ENCODE data around the gene STK4.
A peak's percentile ranks its signal among the peaks of the same experiment; 100 is the strongest.
"Not testable (repeated sequence)": the region's sequence is repeated elsewhere in the genome, so short reads cannot be mapped to it uniquely, and the experiment has no call there.

The STK4 gene

DNA sequence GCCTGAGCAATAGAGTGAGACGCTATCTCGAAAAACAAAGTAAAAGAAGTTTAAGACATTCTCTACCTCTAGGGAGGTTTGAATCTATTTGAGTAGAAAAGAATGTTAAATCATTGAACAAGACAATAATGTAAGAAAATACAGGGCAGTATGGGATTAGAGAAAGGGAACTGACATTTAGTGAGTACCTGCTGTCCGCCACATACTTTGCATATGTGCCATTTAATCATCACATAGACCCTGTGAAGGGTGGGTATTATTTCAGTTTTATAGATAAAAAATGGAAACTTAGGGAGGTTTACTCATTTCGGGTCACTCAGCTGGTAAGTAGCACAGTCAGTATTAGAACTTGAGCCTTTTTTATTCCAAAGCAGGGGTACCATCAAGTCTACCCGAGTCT is 31.4 kb downstream of the STK4 start:
- H3K4me3 ChIP-seq (ENCODE audit: low read depth, low read length) = no peak overlapping the region
- no peak for DNase-seq (ENCODE audit: low read depth)
- TF ChIP-seq, protein P1, sequence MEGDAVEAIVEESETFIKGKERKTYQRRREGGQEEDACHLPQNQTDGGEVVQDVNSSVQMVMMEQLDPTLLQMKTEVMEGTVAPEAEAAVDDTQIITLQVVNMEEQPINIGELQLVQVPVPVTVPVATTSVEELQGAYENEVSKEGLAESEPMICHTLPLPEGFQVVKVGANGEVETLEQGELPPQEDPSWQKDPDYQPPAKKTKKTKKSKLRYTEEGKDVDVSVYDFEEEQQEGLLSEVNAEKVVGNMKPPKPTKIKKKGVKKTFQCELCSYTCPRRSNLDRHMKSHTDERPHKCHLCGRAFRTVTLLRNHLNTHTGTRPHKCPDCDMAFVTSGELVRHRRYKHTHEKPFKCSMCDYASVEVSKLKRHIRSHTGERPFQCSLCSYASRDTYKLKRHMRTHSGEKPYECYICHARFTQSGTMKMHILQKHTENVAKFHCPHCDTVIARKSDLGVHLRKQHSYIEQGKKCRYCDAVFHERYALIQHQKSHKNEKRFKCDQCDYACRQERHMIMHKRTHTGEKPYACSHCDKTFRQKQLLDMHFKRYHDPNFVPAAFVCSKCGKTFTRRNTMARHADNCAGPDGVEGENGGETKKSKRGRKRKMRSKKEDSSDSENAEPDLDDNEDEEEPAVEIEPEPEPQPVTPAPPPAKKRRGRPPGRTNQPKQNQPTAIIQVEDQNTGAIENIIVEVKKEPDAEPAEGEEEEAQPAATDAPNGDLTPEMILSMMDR (conservative IDR thresholded peaks at IDR 0.05; ENCODE audit: low read depth, low read length) = no peak

DNA sequence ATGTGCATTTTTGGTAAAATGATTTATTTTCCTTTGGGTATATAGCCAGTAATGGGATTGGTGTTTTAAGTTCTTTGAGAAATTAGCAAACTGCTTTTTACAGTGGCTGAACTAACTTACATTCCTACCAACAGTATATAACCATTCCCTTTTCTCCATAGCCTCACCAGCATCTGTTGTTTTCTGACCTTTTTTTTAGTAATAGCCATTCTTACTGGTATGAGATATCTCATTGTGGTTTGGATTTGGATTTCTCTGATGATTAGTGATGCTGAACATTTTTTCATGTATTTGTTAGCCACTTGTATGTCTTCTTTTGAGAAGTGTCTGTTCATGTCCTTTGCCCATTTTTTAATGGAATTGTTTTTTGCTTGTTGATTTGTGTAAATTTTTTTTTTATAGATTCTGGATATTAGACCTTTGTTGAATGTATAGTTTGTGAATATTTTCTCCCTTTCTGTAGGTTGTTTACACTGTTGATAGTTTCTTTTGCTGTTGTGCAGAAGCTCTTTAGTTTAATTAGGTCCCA is 42.3 kb downstream of the STK4 start:
- TF ChIP-seq, protein P1 (conservative IDR thresholded peaks at IDR 0.05; ENCODE audit: low read depth, low read length) = no peak
- DNase-seq (ENCODE audit: low read depth) = peak; percentile 50
- H3K4me3 ChIP-seq (ENCODE audit: low read depth, low read length) = no peak overlapping the region

DNA sequence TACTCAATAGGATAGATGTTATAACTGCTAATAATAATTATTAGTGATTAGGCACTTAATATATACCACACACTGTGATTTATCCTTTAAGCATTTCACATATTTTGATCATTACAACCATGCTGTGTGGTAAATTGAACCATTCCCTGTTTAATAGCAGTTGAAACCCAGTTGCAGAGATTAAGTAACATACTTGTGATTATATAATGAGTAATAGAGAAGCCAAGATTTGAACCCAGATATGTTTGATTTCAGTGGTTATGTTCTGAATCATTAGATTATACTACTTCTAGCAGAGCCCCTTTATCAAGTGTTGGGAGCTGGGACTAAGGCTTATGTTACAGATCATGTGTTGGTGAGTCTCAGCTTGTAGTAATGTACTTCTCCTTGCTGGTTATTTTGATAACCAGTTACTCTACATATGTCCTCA is 44.1 kb downstream of the STK4 start:
- peak; percentile 46 for DNase-seq (ENCODE audit: low read depth)
- no peak overlapping the region for H3K4me3 ChIP-seq (ENCODE audit: low read depth, low read length)
- TF ChIP-seq, protein P1 (conservative IDR thresholded peaks at IDR 0.05; ENCODE audit: low read depth, low read length) = no peak

DNA sequence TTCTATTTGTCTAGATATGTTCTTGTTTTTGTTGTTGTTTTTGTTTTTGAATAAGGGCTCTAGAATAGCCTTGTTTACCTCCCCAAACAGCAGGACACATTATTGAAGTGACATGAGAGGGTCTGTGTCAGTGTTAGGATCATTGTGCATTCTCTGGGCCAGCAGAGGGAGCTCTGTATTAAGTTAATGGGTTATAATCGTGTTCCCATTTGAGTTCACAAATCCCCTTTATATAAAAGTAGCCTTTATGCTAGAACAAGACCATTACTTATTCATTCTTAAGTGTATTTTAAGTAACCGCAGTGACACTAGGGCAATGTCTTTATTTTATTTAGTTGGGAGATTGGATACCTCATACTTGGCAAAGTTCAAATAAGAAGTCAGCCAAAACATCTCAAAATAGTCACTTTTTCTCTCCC is 44.8 kb downstream of the STK4 start:
- TF ChIP-seq, protein P1 (conservative IDR thresholded peaks at IDR 0.05; ENCODE audit: low read depth, low read length) = peak; percentile 81
- H3K4me3 ChIP-seq (ENCODE audit: low read depth, low read length) = no peak overlapping the region
- DNase-seq (ENCODE audit: low read depth) = peak; percentile 83

DNA sequence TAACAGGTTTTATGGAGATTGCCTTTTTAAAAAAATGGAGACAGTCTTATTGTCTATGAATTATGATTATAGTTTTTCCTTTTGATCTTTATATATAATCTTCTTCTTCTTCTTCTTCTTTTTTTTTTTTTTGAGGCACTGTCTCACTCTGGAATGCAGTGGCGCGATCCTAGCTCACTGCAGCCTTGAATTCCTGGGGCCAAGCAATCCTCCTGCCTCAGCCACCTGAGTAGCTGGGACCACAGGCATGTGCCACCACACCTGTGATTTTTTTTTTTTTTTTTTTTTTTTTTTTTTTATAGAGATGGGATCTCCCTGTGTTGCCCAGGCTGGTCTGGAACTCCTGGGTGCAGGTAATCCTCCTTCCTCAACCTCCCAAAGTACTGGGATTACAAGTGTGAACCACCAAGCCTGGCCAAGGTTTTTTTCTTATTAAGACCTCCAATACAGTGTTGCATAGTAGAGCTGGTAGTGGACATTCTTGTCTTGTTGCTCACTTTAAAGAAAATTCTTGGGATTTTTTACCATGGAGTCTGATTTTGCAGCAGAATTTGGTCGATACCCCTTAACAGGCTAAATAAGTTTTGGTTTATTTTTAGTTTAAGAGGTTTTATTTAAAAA is 46.5 kb downstream of the STK4 start:
- TF ChIP-seq, protein P1 (conservative IDR thresholded peaks at IDR 0.05; ENCODE audit: low read depth, low read length) = no peak
- no peak overlapping the region for H3K4me3 ChIP-seq (ENCODE audit: low read depth, low read length)
- peak; percentile 78 for DNase-seq (ENCODE audit: low read depth)

DNA sequence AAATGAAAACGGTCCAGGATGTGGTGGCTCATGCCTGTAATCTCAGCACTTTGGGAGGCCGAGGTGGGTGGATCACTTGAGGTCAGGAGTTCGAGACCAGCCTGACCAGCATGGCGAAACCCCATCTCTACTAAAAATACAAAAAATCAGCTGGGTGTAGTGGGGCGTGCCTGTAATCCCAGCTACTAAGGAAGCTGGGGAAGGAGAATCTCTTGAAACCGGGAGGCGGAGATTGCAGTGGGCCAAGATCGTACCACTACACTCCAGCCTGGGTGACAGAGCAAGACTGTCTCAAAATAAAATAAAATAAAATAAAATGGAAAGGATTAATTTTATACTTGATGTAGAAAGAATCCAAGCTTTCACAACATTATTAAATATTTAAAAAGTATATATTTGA is 47.8 kb downstream of the STK4 start:
- H3K4me3 ChIP-seq (ENCODE audit: low read depth, low read length); DNase-seq (ENCODE audit: low read depth): not testable (repeated sequence)

DNA sequence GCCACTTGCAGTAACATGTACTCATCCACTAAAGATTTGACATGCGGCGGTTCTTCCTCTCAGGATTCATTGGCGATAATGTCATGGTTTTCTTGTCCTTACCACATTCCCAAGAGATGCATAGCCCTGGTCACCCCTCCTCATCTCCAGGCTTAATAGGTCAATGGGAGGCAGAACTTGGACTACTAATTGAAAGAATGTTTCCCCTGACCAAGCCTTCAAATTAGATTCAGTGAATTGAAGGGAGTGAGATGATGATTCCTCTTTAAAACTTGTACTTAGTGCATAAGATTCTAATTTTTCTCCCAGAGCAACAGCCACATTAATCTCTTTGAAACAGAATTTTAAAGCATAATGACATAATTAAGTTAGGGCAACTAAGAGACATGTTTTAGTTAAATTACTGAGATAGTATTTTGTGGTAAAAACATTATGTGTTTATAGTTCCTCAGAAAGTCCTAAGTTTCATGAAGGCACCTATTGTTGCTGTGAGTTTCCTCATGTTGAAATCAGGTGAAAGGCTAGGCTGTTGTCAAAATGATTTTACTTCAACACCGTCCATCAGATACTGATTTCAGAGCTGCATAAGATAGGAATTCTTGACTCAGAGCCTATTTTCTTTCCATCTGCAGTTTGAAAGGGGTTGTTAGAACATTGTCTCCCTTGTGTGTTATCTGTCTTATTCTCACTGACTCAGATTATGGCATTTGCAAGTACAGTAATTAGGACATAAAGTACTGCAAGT is 48.5 kb downstream of the STK4 start:
- DNase-seq (ENCODE audit: low read depth) = peak; percentile 76
- TF ChIP-seq, protein P1 (conservative IDR thresholded peaks at IDR 0.05; ENCODE audit: low read depth, low read length) = no peak

More for the DNA sequence above, 48.5 kb downstream of the STK4 start:
- no peak overlapping the region for H3K4me3 ChIP-seq (ENCODE audit: low read depth, low read length)

All from choroid plexus epithelial cell (primary cell).